HG03457 (cell line): ENCODE data around the gene HOXB7.

Source experiments
- ATAC-seq: cut with Tn5 transposase; IDR thresholded peaks from one replicate; pipeline ENCODE4 v1.9.1; 2021; ENCODE audit warnings: moderate number of reproducible peaks; ENCODE audit not compliant: unreplicated experiment

HOXB7 gene

DNA sequence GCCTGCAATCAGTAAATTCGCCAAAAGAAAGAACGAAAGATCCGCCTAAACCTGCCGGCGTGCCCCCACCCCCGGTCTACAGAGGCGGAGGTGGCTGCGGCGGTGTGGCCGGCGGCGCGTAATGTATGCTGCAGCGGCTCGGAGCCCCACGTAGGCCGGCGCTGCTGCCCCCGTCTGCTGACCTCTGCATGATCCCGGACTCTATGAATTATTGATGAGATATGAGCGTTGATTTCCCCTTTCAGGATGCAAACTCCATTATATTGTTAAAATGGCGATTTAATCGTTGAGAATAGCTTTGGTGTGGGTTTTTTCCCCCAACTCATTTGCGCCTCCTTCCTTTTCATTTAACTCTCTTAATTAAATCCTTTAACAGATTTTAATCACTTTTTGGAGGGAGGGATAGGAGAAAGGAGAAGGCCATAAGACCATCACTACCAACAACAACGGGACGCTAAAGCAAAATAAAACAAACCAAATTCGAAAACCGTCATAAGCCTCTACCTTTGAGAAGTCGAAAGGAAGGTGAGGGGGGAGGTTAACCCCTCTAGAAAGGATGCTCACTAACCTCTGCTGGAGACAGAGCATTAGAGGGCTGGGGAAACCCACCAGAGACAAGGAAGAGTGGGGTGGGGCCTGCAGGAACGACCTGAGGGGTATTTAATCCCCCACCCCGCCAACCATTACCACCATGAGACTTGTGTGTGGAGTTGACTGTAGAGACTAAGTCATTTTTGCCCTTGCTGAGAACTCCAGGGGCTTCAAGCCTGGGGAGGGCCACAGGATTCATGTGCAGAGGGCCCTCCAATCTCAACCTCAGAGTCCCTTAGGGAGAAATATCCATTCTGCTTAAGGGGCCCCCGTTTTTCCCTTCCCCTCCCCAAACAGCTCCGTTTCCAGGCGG lies 24.2 kb downstream of the HOXB7 start:
- no peak for ATAC-seq

DNA sequence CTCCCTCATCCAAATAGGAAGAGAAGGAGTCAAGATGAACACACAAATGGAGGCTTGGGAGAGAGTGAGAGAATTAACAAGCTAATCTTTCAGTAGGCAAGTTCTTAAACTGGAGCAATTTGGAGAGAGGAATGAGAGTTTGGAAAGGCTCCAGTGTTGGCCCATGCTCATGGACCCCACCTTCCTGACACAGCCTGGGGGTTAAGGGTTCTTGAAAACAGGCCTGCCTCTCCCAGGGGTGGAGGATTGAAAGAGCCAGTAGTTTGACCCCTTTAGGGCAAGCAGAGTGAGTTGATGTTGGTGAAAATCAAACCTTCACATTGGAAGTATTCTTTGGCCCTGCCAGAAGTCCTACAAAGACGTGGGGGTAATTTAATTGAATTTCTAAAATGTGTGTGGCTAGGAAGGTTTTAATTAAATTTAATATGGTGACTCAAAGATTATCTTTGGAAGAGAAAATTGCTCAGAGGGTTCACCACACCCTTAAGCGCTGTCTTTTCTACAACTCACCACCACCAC lies 26.5 kb downstream of the HOXB7 start:
- ATAC-seq = no peak

GRCh38 chr17:48583708-48584222 lies 27.1 kb downstream of the HOXB7 start:
- no peak for ATAC-seq

DNA sequence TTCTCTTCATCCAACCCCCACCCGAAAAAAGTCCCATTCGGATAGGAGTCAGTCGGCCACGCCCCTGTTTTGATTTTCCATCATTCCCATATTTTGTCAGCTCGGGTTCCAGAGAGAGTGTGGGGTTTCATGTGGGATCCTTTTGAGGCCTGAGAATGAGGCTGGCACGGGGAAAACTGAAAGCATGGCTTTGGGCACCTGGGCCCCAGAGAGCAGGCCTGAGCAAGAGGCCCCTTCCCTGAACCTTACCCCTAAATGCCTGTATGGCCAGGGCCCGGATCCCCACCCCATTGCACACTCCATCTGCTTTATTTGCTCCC lies 28.1 kb downstream of the HOXB7 start:
- no peak for ATAC-seq

GRCh38 chr17:48579760-48580554 lies 30.9 kb downstream of the HOXB7 start:
- no peak for ATAC-seq

GRCh38 chr17:48579471-48579759 lies 31.4 kb downstream of the HOXB7 start:
- ATAC-seq = no peak

DNA sequence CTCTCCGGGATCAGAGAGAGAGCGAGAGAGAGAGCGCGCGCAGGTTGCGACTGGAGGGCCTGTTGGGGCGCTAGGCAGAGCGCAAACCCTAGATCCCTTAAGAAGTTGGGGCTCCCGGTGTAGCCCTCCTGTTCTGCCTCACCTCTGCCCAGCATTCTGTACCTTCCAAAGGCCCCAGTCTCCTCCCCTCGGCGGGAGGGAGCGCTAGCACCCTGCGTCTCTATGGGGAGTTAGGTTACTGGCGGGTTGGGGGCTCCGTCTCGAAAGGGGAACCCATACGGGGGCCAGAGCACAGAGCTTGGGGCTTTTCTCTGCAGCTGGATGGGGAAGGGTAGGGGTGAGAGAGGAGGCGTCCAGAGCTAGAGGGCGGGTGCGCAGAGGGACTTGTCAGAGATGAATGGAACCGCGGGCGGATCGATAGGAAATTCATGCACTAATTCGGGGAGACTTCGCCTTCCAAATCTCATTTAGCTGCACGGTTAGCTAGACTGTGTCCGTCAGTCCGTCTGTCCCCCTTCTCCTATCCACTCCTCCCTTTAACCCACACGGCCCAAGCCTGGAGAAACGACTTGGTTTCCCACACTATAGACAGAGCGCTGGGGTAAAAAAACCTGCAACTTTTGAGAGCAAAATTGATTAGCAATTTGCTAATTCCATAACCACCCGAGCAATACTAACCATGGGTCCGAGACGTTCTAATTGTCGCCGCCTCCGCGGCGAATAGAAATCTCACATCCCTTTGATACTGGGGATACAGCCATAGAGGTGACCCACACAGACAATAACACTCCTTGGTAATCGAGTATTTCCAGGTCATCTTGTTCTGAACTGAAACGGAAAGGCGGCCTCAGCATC lies 32.0 kb downstream of the HOXB7 start:
- ATAC-seq = no peak

DNA sequence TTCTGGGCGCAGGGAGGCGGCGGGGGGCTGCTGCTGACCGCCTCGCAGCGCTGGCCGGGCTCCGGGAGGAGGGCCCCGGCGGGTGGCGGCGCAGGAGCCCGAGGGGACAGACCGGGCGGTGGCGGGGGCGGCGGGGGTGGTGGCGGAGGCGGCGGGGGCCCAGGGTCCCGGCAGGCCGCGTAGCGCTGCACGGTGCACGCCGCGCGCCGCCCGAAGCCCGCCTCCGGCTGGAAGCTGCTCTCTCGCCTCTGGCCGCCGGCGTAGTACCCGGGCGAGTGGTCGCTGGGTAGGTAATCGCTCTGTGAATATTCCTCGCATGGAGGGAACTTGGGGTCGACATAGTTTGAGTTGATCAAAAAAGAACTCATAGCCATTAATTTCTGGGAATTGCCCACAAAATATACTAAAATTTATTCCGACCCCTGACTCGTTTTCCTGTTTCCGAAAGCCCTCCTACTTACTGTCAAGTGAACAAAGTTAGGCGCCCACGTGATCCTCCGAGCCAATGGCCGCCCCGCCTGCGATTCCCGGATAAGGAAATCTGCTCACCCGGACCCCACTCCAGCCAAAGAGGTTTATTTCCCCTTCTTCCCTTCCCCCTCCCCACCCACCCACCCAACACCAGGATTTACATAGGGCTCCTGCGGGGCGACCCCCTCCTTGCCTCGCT lies 32.7 kb downstream of the HOXB7 start, which contains the start of gene HOXB4:
Gene HOXB4, minus strand, starts transcription at position 405 of the 670 bp plus-strand sequence. Its CDS starts 31 bp downstream, at position 374.
- no peak for ATAC-seq

DNA sequence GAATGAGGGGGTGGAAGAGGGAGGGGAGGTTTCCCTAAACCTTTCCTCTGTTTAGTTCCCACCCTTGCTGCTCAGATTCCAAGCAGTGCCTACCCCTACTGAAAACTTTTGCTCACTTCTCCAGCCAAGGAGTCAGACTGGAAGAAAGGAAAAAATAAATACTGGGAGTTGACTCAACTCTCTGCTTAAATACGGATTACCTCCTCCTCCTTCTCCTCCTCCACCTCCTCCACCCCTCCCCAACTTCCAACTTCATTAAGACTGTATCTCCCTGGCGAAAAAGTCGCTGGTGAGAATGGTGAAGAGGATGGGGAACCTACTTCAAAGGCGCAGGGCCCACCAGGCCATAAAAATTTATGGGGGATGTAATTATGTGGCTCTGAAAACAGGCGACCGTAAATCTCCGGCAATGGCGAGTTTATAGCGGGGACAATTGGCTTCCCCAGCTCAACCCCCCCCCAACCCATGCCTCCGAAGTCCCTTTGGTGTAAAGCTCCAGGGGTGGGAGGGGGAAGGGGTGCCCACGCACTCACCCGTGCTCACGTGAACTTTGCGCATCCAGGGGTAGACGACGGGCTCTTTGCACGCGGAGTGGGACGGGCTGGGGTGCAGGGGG lies 33.4 kb downstream of the HOXB7 start:
- no peak for ATAC-seq

GRCh38 chr17:48576479-48577309 lies 34.1 kb downstream of the HOXB7 start:
- ATAC-seq = no peak

DNA sequence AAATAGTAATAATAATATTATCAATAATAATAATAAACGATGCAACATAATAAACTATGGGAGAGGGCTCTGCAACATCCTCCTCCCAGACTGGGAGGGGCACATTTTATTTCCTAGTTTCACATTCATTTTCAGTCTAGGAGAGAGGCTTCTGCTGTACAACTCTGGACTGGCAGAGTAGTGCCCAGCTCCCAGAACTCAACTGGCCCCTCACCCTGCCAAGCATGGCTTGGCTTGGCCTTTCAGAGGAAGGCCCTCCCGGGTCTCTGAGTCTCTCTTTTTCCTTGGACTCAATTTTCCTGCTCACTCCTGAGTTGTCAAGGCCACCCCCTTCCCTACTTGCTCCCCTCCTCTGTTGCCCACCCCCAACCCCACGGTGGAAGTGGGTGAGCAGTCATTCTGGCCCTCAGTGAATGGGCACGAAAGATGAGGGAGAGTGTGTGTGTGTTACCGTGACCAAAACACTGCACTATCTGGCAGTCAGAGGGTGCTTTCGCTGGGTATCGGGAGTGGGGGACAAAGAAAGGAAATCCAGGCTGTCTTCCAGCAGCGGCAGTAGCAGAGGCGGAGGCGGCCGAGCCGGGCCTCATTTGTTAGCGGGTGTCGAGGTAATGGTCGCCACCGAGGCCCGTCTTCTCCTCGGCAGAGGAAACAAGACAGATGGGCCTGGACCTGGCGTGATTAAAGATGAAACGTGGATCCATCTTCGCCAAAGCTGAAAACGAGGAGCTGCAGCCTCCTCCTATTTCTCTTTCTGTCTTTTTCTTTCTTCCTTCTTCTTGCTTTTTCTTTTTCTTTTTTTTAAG lies 34.9 kb downstream of the HOXB7 start:
- no peak for ATAC-seq

DNA sequence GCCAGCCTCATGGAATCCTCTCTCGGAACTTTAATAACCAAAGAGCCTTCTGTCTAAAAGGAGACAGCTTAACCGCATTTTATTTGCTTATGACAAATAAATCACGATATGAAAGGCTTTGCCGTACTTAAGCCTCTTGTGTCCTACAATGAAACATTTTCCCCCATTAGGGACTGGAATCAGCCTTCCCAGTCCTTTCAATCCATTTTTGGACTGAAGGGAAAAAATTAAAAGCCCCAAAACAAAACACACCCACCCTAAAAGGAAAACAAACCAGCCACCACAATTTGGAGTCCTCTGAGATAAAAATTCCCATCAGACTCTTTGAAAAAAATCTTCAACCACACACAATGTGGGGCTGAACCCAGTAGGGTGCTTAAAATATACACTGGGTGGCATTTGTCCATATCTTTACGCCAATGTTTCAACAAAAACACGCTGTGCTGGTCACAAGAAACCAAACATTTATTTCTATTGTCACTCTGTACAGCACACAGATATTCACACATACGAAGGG lies 35.7 kb downstream of the HOXB7 start:
- ATAC-seq = no peak

DNA sequence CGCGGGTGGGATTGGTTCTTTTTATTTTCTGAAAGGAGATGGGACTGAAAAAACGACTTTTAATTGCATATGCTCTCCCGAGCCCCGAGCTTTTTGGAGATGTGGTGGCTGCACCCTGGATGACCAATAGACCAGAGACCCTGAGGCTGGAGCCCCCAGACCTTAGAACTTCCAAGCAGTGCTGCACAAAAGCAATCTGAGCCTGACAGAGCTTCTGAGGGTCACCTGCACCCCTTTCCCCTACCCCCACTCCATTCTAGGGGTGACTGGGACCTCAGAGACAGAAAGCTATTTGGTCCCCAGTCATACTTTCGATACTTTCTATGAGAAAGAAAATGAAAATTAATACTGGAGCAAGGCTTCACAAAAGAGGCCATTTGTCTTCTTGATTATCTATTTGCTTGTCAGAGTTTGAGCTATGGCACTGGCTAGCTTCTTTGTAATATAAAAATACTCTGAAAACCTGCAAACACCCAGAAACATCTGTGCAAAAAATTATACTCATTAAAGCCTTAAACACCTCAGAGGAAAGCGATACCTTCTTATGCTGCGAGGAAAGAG lies 36.2 kb downstream of the HOXB7 start:
- ATAC-seq = no peak

- no peak for ATAC-seq
Observed at GRCh38 chr17:48571826-48572417, 38.9 kb downstream of the HOXB7 start.

DNA sequence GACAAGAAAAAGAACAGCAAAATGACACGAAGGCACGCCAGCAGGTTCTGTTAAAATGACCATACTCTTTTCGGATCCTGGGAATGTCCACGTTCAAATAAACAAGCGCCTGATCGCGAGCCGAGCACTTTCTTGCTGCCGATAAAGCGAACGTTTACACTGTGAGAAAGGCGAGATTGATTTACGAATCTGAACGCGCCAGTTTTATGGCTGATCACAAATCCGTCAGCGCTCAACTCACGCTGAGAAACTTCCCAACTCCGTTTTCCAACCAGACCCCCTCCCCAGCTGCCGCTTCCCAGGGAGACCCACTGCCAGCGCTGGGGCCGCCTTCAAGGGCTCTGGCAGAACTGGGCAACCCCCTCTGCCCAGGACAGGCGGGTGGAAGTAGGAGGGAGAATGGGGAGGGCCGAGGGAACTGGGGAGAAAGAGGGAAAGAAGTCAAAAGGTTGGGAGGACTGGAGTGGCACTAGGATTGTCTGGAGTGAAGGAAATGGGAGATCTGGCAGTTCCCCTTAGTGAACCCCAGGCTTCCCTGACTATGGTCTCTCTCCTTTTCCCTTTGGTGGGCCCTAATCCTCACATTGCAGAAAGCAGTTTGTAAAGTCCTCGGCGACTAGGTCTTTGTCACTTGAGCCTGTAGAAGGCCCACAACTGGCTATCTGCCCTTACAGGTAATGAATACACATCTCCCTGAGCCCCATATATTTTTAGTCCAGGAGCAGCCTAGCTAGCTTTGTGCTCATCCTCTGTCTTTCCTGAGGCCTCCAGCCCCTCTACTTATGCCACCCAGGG lies 39.6 kb downstream of the HOXB7 start:
- ATAC-seq = no peak

GRCh38 chr17:48570325-48571023 lies 40.3 kb downstream of the HOXB7 start:
- ATAC-seq = no peak
